Gastroesophageal sphincter (tissue), 3 donors: Measurements from ENCODE around the gene ANKRD35.
"Not testable (repeated sequence)": the region's sequence is repeated elsewhere in the genome, so short reads cannot be mapped to it uniquely, and the experiment has no call there.

Source experiments
- EP300 ChIP-seq: sonication (generic); formaldehyde crosslinking; IDR thresholded peaks from one replicate; pipeline ENCODE4 v1.6.1; 2017; ENCODE audit warnings: antibody characterized with exemption, mild to moderate bottlenecking
- POLR2A ChIP-seq, 2 donors: fragments of 450-650 bp; IDR thresholded peaks; one replicate each; pipeline ENCODE4 v1.6.1; 2017; ENCODE audit warnings: antibody characterized with exemption in 2 of 2, mild to moderate bottlenecking in 2 of 2, moderate library complexity in 1 of 2
- POLR2AphosphoS5 ChIP-seq: sonication (generic); formaldehyde crosslinking; IDR thresholded peaks from one replicate; pipeline ENCODE4 v1.6.1; 2017; ENCODE audit warnings: antibody characterized with exemption
- TF ChIP-seq, protein P1 (sequence below), 4 experiments: fragments of 200-600 bp in 2 of 4; fragments of 450-650 bp in 2 of 4; sonication (generic) in 1 of 4; IDR thresholded peaks; one replicate each; pipeline ENCODE4 v1.5.1; 2017 to 2019; ENCODE audit warnings: antibody characterized with exemption in 4 of 4, mild to moderate bottlenecking in 2 of 4, moderate library complexity in 2 of 4

DNA sequence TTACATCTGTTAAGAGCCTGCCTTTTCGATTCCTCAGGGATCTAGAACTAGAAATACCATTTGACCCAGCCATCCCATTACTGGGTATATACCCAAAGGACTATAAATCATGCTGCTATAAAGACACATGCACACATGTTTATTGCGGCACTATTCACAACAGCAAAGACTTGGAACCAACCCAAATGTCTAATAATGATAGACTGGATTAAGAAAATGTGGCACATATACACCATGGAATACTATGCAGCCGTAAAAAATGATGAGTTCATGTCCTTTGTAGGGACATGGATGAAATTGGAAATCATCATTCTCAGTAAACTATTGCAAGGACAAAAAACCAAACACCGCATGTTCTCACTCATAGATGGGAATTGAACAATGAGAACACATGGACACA, 34.6 kb upstream of the ANKRD35 start:
- TF ChIP-seq, protein P1, sequence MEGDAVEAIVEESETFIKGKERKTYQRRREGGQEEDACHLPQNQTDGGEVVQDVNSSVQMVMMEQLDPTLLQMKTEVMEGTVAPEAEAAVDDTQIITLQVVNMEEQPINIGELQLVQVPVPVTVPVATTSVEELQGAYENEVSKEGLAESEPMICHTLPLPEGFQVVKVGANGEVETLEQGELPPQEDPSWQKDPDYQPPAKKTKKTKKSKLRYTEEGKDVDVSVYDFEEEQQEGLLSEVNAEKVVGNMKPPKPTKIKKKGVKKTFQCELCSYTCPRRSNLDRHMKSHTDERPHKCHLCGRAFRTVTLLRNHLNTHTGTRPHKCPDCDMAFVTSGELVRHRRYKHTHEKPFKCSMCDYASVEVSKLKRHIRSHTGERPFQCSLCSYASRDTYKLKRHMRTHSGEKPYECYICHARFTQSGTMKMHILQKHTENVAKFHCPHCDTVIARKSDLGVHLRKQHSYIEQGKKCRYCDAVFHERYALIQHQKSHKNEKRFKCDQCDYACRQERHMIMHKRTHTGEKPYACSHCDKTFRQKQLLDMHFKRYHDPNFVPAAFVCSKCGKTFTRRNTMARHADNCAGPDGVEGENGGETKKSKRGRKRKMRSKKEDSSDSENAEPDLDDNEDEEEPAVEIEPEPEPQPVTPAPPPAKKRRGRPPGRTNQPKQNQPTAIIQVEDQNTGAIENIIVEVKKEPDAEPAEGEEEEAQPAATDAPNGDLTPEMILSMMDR (IDR thresholded peaks at IDR 0.05) = not testable (repeated sequence)
- not testable (repeated sequence) for TF ChIP-seq POLR2AphosphoS5; POLR2A (IDR thresholded peaks at IDR 0.05); EP300
